WERI-Rb-1 (cell line): ENCODE data around the gene ALDH9A1.
"Not testable (repeated sequence)": the region's sequence is repeated elsewhere in the genome, so short reads cannot be mapped to it uniquely, and the experiment has no call there.

Source experiments
- DNase-seq: peaks from one replicate; pipeline ENCODE4 v3.0.0-alpha.2; 2020
- H3K27ac ChIP-seq: fragments of 250-450 bp; sonication (Bioruptor Pico); 2 replicates; pipeline ENCODE4 v1.5.1; 2020; ENCODE audit warnings: mild to moderate bottlenecking, moderate library complexity
- H3K27me3 ChIP-seq: fragments of 250-450 bp; sonication (Bioruptor Pico); 2 replicates; pipeline ENCODE4 v1.5.1; 2021; ENCODE audit warnings: mild to moderate bottlenecking, low read depth, moderate library complexity; ENCODE audit not compliant: insufficient read depth, severe bottlenecking
- H3K36me3 ChIP-seq: fragments of 250-450 bp; sonication (Bioruptor Pico); 2 replicates; pipeline ENCODE4 v1.5.1; 2020; ENCODE audit warnings: mild to moderate bottlenecking, moderate library complexity
- H3K4me3 ChIP-seq: 2 replicates; pipeline ENCODE4 v1.5.1; 2011; ENCODE audit warnings: low read depth, mild to moderate bottlenecking, control low read depth, low read length
- H3K9me3 ChIP-seq: fragments of 250-450 bp; sonication (Bioruptor Pico); 2 replicates; pipeline ENCODE4 v1.5.1; 2021; ENCODE audit warnings: mild to moderate bottlenecking, moderate library complexity; ENCODE audit not compliant: severe bottlenecking
- TF ChIP-seq, protein P1 (sequence below): IDR thresholded peaks from 2 replicates; pipeline ENCODE4 v1.5.1; 2011; ENCODE audit warnings: low read depth, mild to moderate bottlenecking, control low read depth, inconsistent platforms, low read length

Gene ALDH9A1

GRCh38 chr1:165707984-165708706 is 9.8 kb upstream of the ALDH9A1 start:
- H3K27ac ChIP-seq = no peak overlapping the region
- H3K4me3 ChIP-seq = no peak overlapping the region
- H3K27me3 ChIP-seq = no peaks in the 10 kb centered on the region
- H3K9me3 ChIP-seq = no peaks in the 10 kb centered on the region
- TF ChIP-seq, protein P1, sequence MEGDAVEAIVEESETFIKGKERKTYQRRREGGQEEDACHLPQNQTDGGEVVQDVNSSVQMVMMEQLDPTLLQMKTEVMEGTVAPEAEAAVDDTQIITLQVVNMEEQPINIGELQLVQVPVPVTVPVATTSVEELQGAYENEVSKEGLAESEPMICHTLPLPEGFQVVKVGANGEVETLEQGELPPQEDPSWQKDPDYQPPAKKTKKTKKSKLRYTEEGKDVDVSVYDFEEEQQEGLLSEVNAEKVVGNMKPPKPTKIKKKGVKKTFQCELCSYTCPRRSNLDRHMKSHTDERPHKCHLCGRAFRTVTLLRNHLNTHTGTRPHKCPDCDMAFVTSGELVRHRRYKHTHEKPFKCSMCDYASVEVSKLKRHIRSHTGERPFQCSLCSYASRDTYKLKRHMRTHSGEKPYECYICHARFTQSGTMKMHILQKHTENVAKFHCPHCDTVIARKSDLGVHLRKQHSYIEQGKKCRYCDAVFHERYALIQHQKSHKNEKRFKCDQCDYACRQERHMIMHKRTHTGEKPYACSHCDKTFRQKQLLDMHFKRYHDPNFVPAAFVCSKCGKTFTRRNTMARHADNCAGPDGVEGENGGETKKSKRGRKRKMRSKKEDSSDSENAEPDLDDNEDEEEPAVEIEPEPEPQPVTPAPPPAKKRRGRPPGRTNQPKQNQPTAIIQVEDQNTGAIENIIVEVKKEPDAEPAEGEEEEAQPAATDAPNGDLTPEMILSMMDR = no peak
- no peak for DNase-seq
- H3K36me3 ChIP-seq = no peaks in the 10 kb centered on the region

DNA sequence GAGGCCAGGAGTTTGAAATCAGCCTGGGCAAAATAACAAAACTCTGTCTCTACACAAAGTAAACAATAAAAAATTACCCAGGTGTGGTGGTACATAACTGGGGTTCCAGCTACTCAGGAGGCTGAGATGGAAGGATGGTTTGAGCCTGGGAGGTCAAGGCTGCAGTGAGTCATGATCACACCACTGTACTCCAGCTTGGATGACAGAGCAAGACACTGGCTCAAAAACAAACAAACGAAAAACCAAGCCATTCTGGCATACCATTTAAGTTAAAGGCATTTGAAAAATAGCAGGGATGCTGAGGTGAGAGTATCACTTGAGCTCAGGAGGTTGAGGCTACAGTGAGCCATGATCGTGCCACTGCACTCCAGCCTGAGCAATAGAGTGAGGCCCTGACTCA is 5.3 kb upstream of the ALDH9A1 start:
- TF ChIP-seq, protein P1 = no peak
- no peaks in the 10 kb centered on the region for H3K27me3 ChIP-seq
- H3K9me3 ChIP-seq = no peaks in the 10 kb centered on the region
- DNase-seq = no peak
- H3K36me3 ChIP-seq = no peaks in the 10 kb centered on the region
- no peak overlapping the region for H3K27ac ChIP-seq
- H3K4me3 ChIP-seq = no peak overlapping the region

- DNase-seq, H3K4me3 ChIP-seq, H3K27me3 ChIP-seq, H3K36me3 ChIP-seq, H3K27ac ChIP-seq, H3K9me3 ChIP-seq: not testable (repeated sequence)
Observed at GRCh38 chr1:165701922-165702321, 3.6 kb upstream of the ALDH9A1 start.

GRCh38 chr1:165699577-165699976 is 1.2 kb upstream of the ALDH9A1 start:
- no peak for DNase-seq
- no peaks in the 10 kb centered on the region for H3K9me3 ChIP-seq
- no peak overlapping the region for H3K27ac ChIP-seq
- H3K4me3 ChIP-seq = no peak overlapping the region
- H3K36me3 ChIP-seq = peaks cover 3% of the 10 kb centered on the region
- H3K27me3 ChIP-seq = no peaks in the 10 kb centered on the region
- TF ChIP-seq, protein P1 = no peak

- DNase-seq = no peak
- H3K27ac ChIP-seq = peak overlapping the region; percentile 92
- peak overlapping the region; percentile 82 for H3K4me3 ChIP-seq
- H3K9me3 ChIP-seq = no peaks in the 10 kb centered on the region
- TF ChIP-seq, protein P1 = no peak
- peaks cover 9% of the 10 kb centered on the region for H3K36me3 ChIP-seq
- no peaks in the 10 kb centered on the region for H3K27me3 ChIP-seq
Observed at GRCh38 chr1:165698761-165699052, 345 bp upstream of the ALDH9A1 start.

- DNase-seq = no peak
- H3K27me3 ChIP-seq = no peaks in the 10 kb centered on the region
- H3K9me3 ChIP-seq = no peaks in the 10 kb centered on the region
- peak overlapping the region; percentile 82 for H3K4me3 ChIP-seq
- H3K27ac ChIP-seq = peak overlapping the region; percentile 92
- TF ChIP-seq, protein P1 = no peak
- peaks cover 11% of the 10 kb centered on the region for H3K36me3 ChIP-seq
Observed at GRCh38 chr1:165697491-165697880, 876 bp downstream of the ALDH9A1 start.
